ENCODE data around the gene C2CD2. TPM values are rescaled to one million over a fixed set of nuclear protein-coding genes. Genes with fewer than 3 reads are reported as not detected.
A peak's percentile ranks its signal among the peaks of the same experiment; 100 is the strongest.
"Not testable (repeated sequence)": the region's sequence is repeated elsewhere in the genome, so short reads cannot be mapped to it uniquely, and the experiment has no call there.

Gene C2CD2
- 11.3 TPM for polyA plus RNA-seq (2013, experiment 1 of 2; ENCODE audit: insufficient read length)
- 10.7 TPM for polyA plus RNA-seq (2013, experiment 2 of 2; ENCODE audit: insufficient read length)

- DNase-seq: peak; percentile 80
Measured at GRCh38 chr21:41953831-41954653, at the start of gene C2CD2. Gene C2CD2, minus strand, starts transcription at chr21:41954018. Its CDS starts 370 bp downstream, at chr21:41953648.

DNA sequence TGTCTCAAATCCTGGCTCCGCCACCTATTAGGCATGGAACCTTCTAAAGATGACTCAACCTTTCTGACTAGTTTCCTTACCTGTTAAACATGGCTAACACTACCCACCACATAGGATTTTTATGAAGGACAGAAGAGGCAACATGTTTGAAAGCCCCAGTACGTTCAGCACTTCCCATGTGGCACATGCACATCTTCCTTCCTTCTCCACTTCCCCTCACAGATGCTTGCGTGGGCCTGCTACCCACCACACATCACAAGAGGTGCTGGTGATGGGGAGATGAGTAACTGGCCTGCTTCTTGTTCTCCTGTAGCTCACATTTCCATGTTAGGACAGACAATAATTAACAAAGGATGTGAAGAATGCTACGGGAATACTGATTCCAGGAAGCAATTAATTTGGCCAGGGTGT, 49.2 kb upstream of the C2CD2 start:
- DNase-seq: peak; percentile 40

GRCh38 chr21:42002421-42002958, 48.7 kb upstream of the C2CD2 start:
- peak; percentile 81 for DNase-seq

DNA sequence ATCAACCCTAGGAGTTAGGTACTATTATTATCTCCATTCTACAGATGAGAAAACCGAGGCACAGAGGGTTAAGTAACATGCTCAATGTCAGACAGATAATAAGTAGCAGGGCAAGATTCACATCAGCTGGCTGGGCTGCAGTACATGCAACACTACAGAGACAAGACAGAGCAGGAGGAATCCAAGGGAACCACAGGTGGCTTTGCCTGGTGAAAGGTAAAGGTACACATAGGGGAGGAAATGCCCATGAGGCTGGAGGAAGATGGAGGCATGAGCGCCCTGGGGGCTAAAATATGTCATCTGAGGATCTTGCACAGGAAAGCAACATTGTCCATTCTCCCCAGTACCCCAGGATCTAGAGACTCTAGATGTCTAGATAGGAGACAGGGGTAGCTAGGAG, 48.0 kb upstream of the C2CD2 start:
- DNase-seq: no peak

DNA sequence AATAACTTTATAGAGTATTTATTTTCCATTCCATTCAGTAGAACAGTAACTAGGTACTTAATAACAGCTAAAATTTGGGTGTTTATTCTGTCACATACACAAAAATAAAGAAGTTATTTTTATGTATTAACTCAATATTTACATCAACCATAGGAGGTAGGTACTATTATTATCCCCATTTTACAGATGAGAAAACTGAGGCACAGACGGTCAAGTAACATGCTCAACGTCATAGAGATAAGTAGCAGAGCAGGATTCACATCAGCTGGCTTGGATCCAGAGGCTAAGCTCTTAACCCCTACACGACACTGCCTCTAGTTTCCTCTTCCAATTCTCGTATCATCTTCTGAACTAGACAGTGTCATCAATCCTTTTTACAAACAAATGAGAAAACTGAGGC, 47.1 kb upstream of the C2CD2 start:
- no peak for DNase-seq

DNA sequence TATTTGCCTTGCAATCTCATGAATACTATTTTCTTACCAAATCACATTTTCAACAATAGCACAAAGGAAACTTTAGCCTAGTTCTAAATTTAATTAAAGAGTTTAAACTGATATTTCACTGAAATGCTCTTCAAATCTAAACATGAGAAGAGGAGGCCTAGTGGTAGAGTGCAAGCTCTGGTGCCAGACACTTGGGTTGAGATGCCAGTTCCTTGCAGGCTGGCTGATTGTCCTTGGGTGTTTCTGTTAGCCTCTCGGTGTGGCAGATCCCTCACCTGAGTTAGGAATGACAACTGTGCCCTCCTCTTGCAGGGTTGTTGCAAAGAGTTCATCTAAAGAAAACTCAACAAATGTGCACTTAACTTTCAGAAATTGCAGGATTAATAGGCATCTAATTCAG, 43.8 kb upstream of the C2CD2 start:
- DNase-seq: no peak

DNA sequence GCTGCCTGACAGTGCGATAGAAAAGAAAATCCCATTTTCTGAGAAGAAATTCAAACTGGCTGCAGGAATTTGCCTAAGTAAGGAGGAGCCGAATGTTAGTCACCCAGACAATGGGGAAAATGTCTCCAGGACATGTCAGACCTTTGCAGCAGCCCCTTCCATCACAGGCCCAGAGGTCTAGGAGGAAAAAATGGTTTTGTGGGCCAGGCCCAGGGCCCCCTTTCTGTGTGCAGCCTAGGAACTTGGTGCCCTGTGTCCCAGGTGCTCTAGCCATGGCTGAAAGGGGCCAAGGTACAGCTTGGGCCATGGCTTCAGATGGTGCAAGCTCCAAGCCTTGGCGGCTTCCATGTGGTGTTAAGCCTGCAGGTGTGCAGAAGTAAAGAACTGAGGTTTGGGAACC, 41.8 kb upstream of the C2CD2 start:
- DNase-seq: no peak

DNA sequence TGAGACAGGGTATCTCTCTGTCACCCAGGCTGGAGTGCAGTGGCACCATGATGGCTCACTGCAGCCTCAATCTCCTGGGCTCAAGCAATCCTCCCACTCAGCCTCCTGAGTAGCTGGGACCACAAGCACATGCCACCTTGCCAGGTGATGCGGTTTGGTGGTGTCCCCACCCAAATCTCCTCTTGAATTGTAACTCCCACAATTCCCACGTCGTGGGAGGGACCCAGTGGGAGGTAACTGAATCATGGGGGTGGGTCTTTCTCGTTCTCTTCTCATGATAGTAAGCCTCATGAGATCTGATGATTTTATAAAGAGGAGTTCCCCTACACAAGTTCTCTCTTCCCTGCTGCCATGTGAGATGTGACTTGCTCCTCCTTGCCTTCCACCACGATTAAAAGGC, 40.8 kb upstream of the C2CD2 start:
- not testable (repeated sequence) for DNase-seq

DNA sequence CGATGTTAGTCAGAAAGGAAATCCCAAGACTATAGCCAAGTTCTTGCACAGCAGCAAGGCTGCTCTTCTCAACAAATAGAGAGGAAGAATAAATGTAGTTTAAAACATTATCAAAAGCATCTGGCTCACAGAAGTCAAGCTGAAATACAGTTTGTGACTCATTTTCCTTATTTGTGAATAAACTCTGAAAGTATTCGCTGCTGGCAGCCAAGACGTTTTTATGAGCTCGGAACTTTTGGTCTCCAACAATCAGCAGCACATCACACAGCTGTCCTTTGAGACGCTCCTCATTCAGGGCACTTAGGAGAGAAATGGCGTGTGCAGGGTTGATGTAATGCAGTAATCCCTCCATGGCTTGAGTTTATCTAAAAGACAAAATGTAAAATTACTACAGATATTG, 39.9 kb upstream of the C2CD2 start:
- DNase-seq: peak; percentile 86

GRCh38 chr21:41992576-41992975, 38.8 kb upstream of the C2CD2 start:
- DNase-seq: no peak

GRCh38 chr21:41991659-41992058, 37.8 kb upstream of the C2CD2 start:
- no peak for DNase-seq

- DNase-seq: no peak
Measured at GRCh38 chr21:41989698-41990097, 35.9 kb upstream of the C2CD2 start.

DNA sequence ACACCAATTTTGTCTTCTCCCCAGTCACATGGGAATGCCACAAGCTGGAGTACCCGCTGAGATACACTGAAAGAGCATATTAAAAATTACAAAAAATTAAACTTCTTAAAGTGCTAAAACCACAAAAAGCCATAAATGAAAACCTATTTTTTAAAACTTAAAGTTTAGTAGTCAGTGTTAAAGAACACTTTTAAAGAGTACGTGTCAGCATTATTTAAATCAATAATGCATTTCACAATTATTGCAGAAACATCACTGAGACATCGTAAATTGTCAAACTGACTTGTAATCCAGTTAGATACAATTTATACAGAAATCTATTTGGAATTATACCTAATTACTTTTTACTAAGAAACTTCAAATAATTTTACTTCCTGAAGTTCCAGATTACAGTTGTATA, 33.5 kb upstream of the C2CD2 start:
- no peak for DNase-seq

- no peak for DNase-seq
Measured at GRCh38 chr21:41985662-41986416, 32.0 kb upstream of the C2CD2 start.

- DNase-seq: no peak
Measured at GRCh38 chr21:41983229-41983628, 29.4 kb upstream of the C2CD2 start.

- DNase-seq: no peak
Measured at GRCh38 chr21:41980561-41980960, 26.7 kb upstream of the C2CD2 start.

- DNase-seq: no peak
Measured at GRCh38 chr21:41979751-41980369, 26.0 kb upstream of the C2CD2 start.

DNA sequence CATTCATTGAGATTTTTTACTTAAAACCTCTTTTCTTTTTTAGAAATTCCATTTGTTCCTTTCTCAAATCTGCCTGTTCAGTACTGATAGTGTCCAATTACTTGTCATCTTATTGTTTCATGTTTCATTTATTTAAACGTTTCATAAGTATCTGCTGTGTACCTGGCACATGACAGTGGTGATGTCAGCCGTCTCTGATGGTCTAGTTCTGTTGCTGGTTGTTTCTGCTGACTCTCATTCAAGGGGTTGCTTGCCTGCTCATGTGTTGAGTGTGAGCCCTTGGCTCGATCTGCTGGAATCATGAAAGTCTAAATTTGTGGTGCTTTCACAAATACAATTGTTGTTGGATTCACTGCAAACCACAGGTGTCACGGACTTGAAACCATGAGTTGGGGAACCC, 25.5 kb upstream of the C2CD2 start:
- DNase-seq: no peak

DNA sequence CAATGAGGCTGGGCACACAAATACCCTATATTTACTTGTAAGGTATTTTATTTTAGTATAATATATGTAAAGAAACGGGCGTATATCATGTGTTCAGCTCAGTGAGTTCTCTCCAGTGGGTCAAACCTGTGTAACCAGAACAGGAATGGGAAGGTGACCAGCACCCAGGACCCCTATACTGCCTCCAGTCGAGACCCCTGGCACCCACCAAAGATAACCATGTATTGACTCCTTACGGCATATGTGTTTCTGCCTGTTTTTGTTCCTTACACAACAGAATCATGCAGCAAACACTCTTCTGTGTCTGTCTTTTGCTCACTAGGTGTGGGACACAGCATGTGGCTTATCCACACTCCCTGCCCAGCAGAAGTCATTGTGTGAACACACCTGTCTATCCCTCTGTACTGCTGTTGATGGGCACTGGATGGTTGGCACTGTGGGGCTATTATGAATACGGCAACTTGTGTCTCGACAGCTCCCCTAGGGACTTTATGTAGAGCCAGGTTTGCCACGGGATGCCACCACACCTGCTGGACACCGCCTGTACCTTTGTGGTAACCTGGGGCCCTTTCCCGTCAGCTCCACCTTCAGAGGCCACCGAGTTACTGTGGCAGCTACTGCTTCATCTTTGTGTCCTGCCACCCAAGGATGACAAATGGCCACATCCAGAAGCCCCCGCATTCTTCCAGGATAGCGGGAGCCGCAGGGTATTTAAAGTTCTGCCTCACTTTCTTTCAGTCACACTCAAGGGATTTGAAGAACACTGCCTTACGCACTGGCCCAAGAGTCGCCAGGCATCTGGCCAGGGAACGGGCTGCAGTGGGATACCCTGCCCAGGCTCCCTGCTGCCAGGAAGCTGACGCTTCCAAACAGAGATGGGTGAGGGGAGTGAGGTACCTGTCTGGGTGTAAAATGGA, 23.5 kb upstream of the C2CD2 start:
- DNase-seq: no peak

GRCh38 chr21:41976611-41977010, 22.8 kb upstream of the C2CD2 start:
- DNase-seq: no peak

GRCh38 chr21:41975391-41976272, 21.8 kb upstream of the C2CD2 start:
- no peak for DNase-seq

Measured in fibroblast of skin of scalp (primary cell).